ENCODE results near the gene SIRT3.
A peak's percentile ranks its signal among the peaks of the same experiment; 100 is the strongest.

Gene SIRT3

DNA sequence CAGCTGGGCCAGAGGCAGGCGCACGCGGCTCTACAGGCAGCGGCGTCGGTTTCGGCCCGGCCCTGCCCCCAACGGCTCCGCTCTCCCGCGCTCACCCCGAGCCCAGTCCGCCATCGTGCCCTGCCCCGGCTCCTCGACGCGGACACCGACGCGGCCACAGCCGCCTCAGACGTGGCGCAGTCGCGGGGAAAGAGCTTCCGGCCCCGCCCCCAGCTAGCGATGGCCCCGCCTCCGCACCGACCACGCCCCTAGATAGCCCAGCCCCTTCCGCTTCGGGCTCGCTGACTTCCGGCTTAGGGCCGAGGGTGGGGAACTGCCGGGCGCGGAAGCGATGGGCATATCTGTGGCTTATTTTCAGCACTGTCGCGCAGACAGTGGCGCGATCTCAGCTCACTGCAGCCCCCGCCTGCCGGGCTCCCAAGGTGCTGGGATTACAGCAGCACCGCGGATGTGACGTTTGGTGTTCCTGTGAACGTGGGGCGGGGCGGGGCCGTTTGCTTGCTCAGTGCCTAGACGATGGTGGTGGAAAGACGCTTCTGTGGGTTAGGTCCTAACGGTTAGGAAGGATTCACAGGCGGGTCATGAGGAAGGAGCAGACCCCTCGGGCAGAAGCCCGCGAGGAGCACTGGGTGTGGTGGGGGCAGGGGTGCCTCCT, 28.8 kb downstream of the SIRT3 start, which contains the start of the genes BET1L and RIC8A:
Gene BET1L (minus strand): TSS at position 192 of the 655 bp plus-strand sequence. CDS start 78 bp downstream, at position 114.
Gene RIC8A (plus strand): TSS at position 501 of the 655 bp plus-strand sequence. CDS start 1,147 bp downstream, outside the sequence.
- Histone ChIP-seq H3K36me3 (ENCODE audit: control insufficient read depth, insufficient read depth, low read length) (peaks cover 64% of the 10 kb centered on the region), H3K9me3 (ENCODE audit: control insufficient read depth, low read length) (no peaks in the 10 kb centered on the region), H3K27ac (ENCODE audit: low read depth, low read length, severe bottlenecking) (peak within 1 kb of the TSS; percentile 97), H3K4me1 (ENCODE audit: control insufficient read depth, insufficient read depth, low read length, poor library complexity, severe bottlenecking) (peaks cover 26% of the 10 kb centered on the region), H3K4me3 (ENCODE audit: extremely low read depth, insufficient read depth, low read length, poor library complexity, severe bottlenecking) (peak within 1 kb of the TSS; percentile 92)
- 0% methylated on average over 45 to 58 of the region's 63 CpGs for WGBS, 2 experiments (ENCODE audit: insufficient coverage in 2 of 2)

DNA sequence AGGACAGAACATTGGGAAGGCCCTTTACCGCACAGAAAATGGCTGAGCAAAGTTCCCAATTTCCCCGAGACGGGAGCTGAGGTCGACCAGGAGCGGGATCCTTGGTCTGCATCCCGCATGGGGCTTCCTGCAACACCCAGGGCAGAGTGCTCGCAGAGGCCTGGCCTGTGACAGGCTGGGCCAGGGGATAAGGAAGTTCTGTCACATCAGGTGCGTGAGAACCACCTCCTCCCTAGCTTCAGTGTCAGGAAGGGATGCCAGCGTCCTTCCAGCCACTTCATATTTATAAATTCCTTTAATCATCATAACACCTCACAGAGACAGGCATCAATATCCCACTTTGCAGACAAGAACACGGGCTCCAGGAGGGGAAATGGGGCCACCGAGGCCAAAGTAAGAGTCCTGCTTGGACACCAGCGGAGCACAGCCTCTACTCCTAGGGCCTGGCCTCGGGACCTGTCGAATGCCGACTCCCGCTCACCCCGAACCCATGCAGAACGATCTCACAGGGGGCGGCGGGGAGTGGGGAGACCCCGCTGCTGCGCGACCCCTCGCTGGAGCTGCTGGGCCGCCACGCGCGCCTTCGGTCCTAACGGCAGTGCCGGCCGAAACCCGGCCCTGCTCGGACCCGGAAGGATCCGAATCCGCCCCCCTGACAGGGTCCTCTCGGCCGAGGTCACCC, 29.5 kb downstream of the SIRT3 start:
- 11 to 21% methylated on average over 25 to 38 of the region's 39 CpGs for WGBS, 2 experiments (ENCODE audit: insufficient coverage in 2 of 2)
- Histone ChIP-seq H3K4me3 (ENCODE audit: extremely low read depth, insufficient read depth, low read length, poor library complexity, severe bottlenecking) (peak overlapping the region; percentile 92), H3K36me3 (ENCODE audit: control insufficient read depth, insufficient read depth, low read length) (peaks cover 57% of the 10 kb centered on the region), H3K4me1 (ENCODE audit: control insufficient read depth, insufficient read depth, low read length, poor library complexity, severe bottlenecking) (peaks cover 26% of the 10 kb centered on the region), H3K9me3 (ENCODE audit: control insufficient read depth, low read length) (no peaks in the 10 kb centered on the region), H3K27ac (ENCODE audit: low read depth, low read length, severe bottlenecking) (peak overlapping the region; percentile 97)

DNA sequence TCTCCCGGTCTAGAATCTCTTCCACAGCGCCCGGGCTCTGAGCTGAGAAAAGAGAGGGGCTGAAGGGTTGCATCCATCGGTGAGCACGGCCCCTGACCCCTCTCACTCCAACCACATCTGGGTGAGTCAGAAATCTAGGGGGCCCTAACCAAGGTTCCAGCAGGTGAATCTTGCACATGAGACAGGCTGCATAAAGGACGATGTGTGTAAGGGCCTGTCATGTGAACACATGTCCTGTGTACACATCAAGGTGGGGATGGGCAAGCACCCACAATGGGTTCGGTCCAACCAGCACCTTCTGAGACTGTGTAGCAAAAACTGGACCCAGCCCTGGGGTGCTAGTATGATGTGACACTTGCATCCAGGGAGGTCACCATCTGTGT, 30.1 kb downstream of the SIRT3 start:
- WGBS, 2 experiments (ENCODE audit: insufficient coverage in 2 of 2), result 76 to 97% methylated on average over 4 of the region's 7 CpGs
- peaks cover 51% of the 10 kb centered on the region for H3K36me3 ChIP-seq (ENCODE audit: control insufficient read depth, insufficient read depth, low read length)
- peak overlapping the region; percentile 92 for H3K4me3 ChIP-seq (ENCODE audit: extremely low read depth, insufficient read depth, low read length, poor library complexity, severe bottlenecking)
- no peaks in the 10 kb centered on the region for H3K9me3 ChIP-seq (ENCODE audit: control insufficient read depth, low read length)
- H3K4me1 ChIP-seq (ENCODE audit: control insufficient read depth, insufficient read depth, low read length, poor library complexity, severe bottlenecking), result peaks cover 24% of the 10 kb centered on the region
- no peak overlapping the region for H3K27ac ChIP-seq (ENCODE audit: low read depth, low read length, severe bottlenecking)

DNA sequence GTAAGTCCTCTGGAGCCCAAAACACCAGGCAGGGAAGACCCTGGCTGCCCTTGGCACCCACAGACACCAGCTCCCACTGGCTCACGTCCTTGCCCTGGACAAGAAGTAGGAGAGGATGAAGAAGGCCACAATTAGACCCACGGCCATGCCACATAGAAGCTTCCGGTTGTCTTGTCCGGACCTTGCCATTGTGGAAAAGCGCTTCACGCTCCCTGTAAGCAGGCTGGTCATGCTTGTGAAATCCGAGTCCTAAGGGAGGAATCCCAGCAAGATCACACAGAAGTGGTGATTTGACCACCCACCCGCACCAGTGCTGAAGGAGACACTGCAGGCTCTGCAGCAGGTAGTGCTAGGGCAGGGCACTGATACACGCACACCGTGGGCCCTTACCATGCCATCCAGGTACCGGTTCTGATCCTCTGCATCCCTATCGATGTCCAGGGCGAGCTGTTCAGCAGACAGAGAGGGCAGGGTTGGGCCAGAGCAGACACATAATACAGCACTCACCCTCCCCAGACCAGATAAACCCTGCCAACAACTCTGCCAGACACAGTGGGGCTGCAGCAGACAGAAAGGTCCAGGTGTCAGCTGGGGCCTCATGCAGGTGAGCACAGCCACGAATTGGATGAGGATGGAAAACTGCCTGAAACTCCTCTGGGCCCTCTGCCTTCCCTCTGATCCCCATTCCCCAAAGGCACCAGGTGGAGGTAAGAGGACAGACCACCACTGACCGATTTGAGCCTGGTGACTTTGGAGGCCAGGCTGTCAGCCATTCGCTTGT, 30.7 kb downstream of the SIRT3 start:
- no peaks in the 10 kb centered on the region for H3K9me3 ChIP-seq (ENCODE audit: control insufficient read depth, low read length)
- H3K27ac ChIP-seq (ENCODE audit: low read depth, low read length, severe bottlenecking), result no peak overlapping the region
- peak overlapping the region; percentile 92 for H3K4me3 ChIP-seq (ENCODE audit: extremely low read depth, insufficient read depth, low read length, poor library complexity, severe bottlenecking)
- H3K4me1 ChIP-seq (ENCODE audit: control insufficient read depth, insufficient read depth, low read length, poor library complexity, severe bottlenecking), result peaks cover 19% of the 10 kb centered on the region
- WGBS, 2 experiments (ENCODE audit: insufficient coverage in 2 of 2), result 95 to 98% methylated on average over 12 to 14 of the region's 16 CpGs
- H3K36me3 ChIP-seq (ENCODE audit: control insufficient read depth, insufficient read depth, low read length), result peaks cover 45% of the 10 kb centered on the region

DNA sequence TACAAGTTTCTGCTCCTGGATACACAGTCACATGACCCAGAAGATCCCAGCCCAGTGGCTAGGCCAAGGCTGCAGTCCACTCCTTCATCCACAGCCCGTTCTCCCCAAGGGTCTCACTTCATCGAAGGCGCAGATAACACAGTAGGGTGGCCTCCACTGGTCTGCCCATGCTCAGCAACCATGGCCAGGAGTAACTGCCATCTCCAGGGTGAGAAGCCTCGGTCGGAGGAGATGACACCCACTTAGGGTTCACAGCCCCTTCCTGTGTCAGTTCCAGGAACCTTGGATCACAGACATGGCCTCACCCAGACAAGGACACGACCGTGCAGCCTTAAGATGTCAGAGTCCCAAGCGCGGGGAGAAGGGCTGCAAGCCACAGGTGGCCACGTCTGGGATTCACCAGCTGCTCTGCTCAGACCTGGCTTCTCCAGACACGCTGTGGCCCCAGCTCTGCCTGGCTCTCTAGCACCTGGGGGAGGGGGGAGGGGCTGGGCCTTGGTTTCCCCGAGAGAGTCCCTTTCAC, 31.5 kb downstream of the SIRT3 start:
- Histone ChIP-seq H3K27ac (ENCODE audit: low read depth, low read length, severe bottlenecking) (no peak overlapping the region), H3K4me3 (ENCODE audit: extremely low read depth, insufficient read depth, low read length, poor library complexity, severe bottlenecking) (no peak overlapping the region)
- WGBS, 2 experiments (ENCODE audit: insufficient coverage in 2 of 2), result 89 to 93% methylated on average over 6 to 10 of the region's 12 CpGs

DNA sequence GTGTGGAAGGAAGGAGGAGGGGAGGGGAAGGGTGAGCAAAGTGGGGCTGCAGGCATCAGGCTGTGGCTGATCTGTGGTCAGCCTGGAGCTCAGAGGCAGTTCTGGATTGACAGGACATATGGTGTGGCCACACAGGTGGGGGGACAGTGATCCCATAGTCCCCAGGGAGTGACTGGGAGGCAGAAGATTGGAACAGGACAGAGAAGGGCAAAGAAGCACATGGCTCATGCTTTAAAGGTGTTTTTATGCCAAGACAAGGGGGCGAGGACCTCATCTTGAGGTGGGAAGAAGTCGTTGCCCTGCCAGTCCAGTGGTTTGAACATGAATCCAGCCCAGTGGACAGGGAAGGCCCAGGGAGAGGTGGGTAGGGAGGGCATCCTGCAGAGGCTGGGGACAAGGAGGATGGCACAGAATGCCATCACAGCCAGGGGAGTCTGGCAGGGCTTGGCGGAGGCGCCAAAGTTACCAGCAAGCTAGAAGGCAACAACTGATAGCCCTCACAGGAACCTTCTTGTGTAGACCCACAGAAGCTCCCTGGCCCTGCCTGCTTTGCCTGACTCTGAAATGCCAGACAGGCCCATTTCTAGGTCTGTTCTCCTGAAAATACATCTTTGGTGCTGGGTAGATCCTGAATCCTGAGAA, 32.1 kb downstream of the SIRT3 start:
- peaks cover 33% of the 10 kb centered on the region for H3K36me3 ChIP-seq (ENCODE audit: control insufficient read depth, insufficient read depth, low read length)
- WGBS, 2 experiments (ENCODE audit: insufficient coverage in 2 of 2), result 96 to 100% methylated on average over 4 of the region's 4 CpGs
- no peak overlapping the region for H3K4me3 ChIP-seq (ENCODE audit: extremely low read depth, insufficient read depth, low read length, poor library complexity, severe bottlenecking)
- peaks cover 8% of the 10 kb centered on the region for H3K4me1 ChIP-seq (ENCODE audit: control insufficient read depth, insufficient read depth, low read length, poor library complexity, severe bottlenecking)
- H3K27ac ChIP-seq (ENCODE audit: low read depth, low read length, severe bottlenecking), result no peak overlapping the region
- H3K9me3 ChIP-seq (ENCODE audit: control insufficient read depth, low read length), result no peaks in the 10 kb centered on the region

More for the DNA sequence above, 31.5 kb downstream of the SIRT3 start:
- H3K36me3 ChIP-seq (ENCODE audit: control insufficient read depth, insufficient read depth, low read length), result peaks cover 37% of the 10 kb centered on the region
- no peaks in the 10 kb centered on the region for H3K9me3 ChIP-seq (ENCODE audit: control insufficient read depth, low read length)
- H3K4me1 ChIP-seq (ENCODE audit: control insufficient read depth, insufficient read depth, low read length, poor library complexity, severe bottlenecking), result peaks cover 14% of the 10 kb centered on the region

DNA sequence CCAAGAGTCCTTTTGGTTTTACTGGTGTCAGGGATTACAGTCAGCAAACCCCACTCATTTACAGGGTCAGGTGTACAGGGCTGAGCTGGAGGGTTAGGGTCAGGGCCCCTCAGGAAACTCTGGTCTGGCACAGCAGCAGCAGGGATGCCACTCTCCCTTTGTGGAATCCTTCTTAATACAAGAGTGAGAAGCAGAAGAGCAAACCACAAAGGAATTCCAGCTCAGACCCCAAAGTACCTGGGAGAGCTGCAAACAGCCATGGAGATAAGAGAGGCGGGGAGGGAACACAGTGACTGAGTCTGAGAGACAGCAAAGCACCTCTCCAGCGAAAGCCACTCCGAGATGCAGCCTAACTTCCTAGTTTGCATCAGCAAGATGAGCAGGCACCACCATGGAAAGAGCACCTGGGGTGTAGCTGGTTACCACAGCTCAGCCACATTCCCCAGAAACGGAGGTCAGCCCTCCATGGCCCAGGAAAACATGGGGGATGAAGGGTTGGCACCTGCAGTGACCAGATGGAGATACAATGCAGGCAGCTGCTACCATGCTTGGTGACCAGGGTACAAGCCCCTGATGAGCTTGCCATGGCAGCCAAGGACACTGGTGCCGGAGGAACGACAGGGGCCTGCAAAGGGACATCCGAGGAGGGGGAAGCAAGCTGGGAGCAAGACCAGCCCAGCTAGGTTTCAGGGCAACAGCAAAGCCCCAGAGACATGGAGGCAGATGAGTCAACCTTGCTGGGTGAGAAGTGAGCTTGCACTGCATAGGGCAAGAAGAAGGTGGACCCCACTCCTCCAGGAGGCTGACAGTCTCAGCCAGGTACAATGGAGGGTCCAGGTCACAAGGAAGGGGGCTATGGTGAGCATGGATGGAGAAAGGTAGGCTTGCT, 32.8 kb downstream of the SIRT3 start:
- Histone ChIP-seq H3K4me3 (ENCODE audit: extremely low read depth, insufficient read depth, low read length, poor library complexity, severe bottlenecking) (no peak overlapping the region), H3K36me3 (ENCODE audit: control insufficient read depth, insufficient read depth, low read length) (peaks cover 33% of the 10 kb centered on the region), H3K27ac (ENCODE audit: low read depth, low read length, severe bottlenecking) (no peak overlapping the region), H3K9me3 (ENCODE audit: control insufficient read depth, low read length) (no peaks in the 10 kb centered on the region), H3K4me1 (ENCODE audit: control insufficient read depth, insufficient read depth, low read length, poor library complexity, severe bottlenecking) (peaks cover 8% of the 10 kb centered on the region)
- 93 to 95% methylated on average over 7 of the region's 7 CpGs for WGBS, 2 experiments (ENCODE audit: insufficient coverage in 2 of 2)

DNA sequence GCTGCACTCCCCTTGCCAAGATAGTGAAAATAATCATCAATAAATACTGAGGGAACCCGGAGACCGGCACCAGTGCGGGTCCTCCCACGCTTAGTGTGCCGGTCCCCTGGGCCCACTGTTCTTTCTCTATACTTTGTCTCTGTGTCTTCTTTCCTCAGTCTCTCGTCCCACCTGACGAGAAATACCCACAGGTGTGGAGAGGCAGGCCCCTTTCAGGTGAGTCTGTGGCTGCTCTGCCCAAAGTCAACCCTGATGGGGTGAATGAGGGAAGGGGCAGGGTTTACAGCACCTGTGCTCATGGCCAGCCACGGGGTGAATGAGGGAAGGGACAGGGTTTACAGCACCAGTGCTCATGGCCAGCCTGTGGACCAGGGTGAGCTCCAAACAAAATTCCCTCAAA, 33.7 kb downstream of the SIRT3 start:
- peaks cover 33% of the 10 kb centered on the region for H3K36me3 ChIP-seq (ENCODE audit: control insufficient read depth, insufficient read depth, low read length)
- 83 to 94% methylated on average over 1 to 7 of the region's 8 CpGs for WGBS, 2 experiments (ENCODE audit: insufficient coverage in 2 of 2)

DNA sequence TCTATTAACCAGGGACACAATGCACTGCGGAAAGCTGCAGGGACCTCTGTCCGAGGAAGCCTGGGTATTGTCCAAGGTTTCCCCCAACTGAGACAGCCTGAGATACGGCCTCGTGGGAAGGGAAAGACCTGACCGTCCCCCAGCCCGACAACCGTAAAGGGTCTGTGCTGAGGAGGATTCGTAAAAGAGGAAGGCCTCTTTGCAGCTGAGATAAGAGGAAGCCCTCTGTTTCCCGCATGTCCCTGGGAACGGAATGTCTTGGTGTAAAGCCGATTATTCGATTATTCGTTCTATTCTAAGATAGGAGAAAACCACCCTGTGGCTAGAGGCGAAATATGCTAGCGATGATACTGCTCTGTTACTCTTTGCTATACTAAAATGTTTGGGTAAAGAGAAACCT, 34.2 kb downstream of the SIRT3 start:
- H3K36me3 ChIP-seq (ENCODE audit: control insufficient read depth, insufficient read depth, low read length), result peaks cover 33% of the 10 kb centered on the region
- no peaks in the 10 kb centered on the region for H3K9me3 ChIP-seq (ENCODE audit: control insufficient read depth, low read length)
- H3K4me3 ChIP-seq (ENCODE audit: extremely low read depth, insufficient read depth, low read length, poor library complexity, severe bottlenecking), result no peak overlapping the region
- no peak overlapping the region for H3K27ac ChIP-seq (ENCODE audit: low read depth, low read length, severe bottlenecking)
- 73 to 78% methylated on average over 5 to 13 of the region's 15 CpGs for WGBS, 2 experiments (ENCODE audit: insufficient coverage in 2 of 2)
- H3K4me1 ChIP-seq (ENCODE audit: control insufficient read depth, insufficient read depth, low read length, poor library complexity, severe bottlenecking), result peaks cover 8% of the 10 kb centered on the region

More for the DNA sequence above, 33.7 kb downstream of the SIRT3 start:
- no peaks in the 10 kb centered on the region for H3K9me3 ChIP-seq (ENCODE audit: control insufficient read depth, low read length)
- no peak overlapping the region for H3K4me3 ChIP-seq (ENCODE audit: extremely low read depth, insufficient read depth, low read length, poor library complexity, severe bottlenecking)
- peaks cover 8% of the 10 kb centered on the region for H3K4me1 ChIP-seq (ENCODE audit: control insufficient read depth, insufficient read depth, low read length, poor library complexity, severe bottlenecking)
- no peak overlapping the region for H3K27ac ChIP-seq (ENCODE audit: low read depth, low read length, severe bottlenecking)
